ENCODE measurements around the gene OSMR.

GRCh38 chr5:38878391-38879077 lies 32.7 kb downstream of the OSMR start:
- no peak for TF ChIP-seq DDIT3 (CRISPR knock-in tag; IDR thresholded peaks at IDR 0.05)
- no peak for TF ChIP-seq MAX (IDR thresholded peaks at IDR 0.05)
- TF ChIP-seq KDM1A (CRISPR knock-in tag; IDR thresholded peaks at IDR 0.05): no peak
- no peak for TF ChIP-seq RFX1 (IDR thresholded peaks at IDR 0.05)
- TF ChIP-seq SIX4 (CRISPR knock-in tag; IDR thresholded peaks at IDR 0.05): no peak
- no peak for TF ChIP-seq SMC3 (IDR thresholded peaks at IDR 0.05; ENCODE audit: low read length)
- TF ChIP-seq POLR2AphosphoS5 (IDR thresholded peaks at IDR 0.05; ENCODE audit: low read depth, low read length): no peak
- TF ChIP-seq E2F1 (CRISPR knock-in tag; IDR thresholded peaks at IDR 0.05): no peak
- no peak for TF ChIP-seq CHCHD3 (CRISPR knock-in tag; IDR thresholded peaks at IDR 0.05)
- TF ChIP-seq PHF8 (CRISPR knock-in tag; IDR thresholded peaks at IDR 0.05): no peak
- no peak for TF ChIP-seq ZNF768 (CRISPR knock-in tag; IDR thresholded peaks at IDR 0.05)
- no peak for TF ChIP-seq ZBTB46 (CRISPR knock-in tag; IDR thresholded peaks at IDR 0.05; ENCODE audit: borderline replicate concordance)
- TF ChIP-seq RNF2 (conservative IDR thresholded peaks at IDR 0.05; ENCODE audit: low read depth): no peak
